Measurements from ENCODE around the gene PRRT1.

GRCh38 chr6:32107406-32107805, 44.3 kb downstream of the PRRT1 start:
- TF ChIP-seq CTCF (optimal IDR thresholded peaks at IDR 0.05 in 1 of 3, IDR thresholded peaks at IDR 0.05 in 1 of 3, conservative IDR thresholded peaks at IDR 0.05 in 1 of 3; ENCODE audit: extremely low read depth in 1 of 3, insufficient read depth in 2 of 3, low read length in 3 of 3) (no peak), EZH2 (IDR thresholded peaks at IDR 0.05; ENCODE audit: low read length) (no peak)
